Aortic smooth muscle cell (primary cell): ENCODE data around the gene MTHFD2L. TPM values are rescaled to one million over a fixed set of nuclear protein-coding genes. Genes with fewer than 3 reads are reported as not detected.

Source experiments
- total RNA-seq: library from RNA; depleted of rRNA; stranded (reverse); fragments of >200 nt; gene quantifications from 2 replicates; pipeline ENCODE4 v1.2.3, GENCODE V29; 2014

MTHFD2L gene
- total RNA-seq, result 11.9 and 12.4 TPM in 2 replicates

DNA sequence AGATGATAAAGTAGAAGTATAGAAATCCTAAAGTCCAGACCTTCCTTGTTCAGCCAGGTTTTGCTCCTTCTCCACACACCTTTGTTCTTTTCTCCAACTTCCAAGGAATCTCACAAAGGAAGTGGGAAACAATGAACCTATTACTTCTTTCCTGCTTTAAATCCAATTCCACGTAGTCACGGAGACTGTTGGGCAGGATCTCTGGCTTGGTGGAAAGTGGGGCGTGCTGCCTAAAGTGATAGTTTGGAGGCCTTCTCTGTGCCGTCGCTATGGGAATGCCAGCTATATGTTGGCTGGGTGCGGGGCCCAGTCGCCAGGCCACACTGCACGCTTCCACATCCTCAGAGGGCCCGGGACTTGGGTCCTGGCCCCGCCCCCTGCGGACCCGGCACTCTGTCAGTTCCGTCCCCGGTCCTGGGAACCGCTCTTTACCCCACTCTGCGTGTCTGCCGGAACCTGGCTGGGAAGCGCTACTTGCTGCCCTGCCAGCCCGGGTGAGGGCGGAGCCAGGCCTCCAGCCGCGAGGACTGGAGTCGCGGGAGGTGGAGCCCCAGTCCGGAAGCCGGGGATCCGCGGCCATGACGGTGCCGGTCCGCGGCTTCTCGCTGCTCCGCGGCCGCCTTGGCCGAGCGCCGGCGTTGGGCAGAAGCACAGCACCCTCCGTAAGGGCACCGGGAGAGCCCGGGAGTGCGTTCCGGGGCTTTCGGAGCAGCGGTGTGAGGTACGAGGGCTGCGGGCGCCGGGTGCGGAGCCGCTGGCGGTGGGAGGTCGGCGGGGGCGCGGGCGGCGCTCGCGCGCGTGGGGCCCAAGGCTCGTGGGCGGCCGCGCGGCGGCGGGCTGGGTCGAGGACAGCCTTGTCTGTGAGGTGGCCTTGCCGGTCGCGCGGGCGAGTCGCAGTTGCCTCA, at the start of gene MTHFD2L:
Gene MTHFD2L (plus strand): TSS at position 558 of the 905 bp plus-strand sequence. CDS start 21 bp downstream, at position 579.

DNA sequence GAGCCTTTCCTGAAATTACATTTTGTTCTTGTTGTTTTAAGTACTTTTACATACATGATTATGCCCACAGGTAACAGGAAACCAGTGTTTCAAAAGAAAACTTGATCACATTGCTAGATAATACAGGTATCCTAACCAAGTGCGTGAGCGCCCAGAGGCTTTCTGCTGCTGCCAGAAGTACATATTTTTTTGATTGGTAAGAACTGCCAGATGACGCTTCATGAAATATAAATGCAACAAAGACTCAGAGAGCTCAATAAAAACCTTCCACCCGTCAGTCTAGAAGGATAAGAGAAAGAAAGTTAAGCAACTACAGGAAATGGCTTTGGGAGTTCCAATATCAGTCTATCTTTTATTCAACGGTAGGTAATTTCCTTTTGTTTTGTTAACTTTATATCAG, 150.3 kb downstream of the MTHFD2L start, which contains the start of gene EPGN:
Gene EPGN (plus strand): TSS at position 256 of the 400 bp plus-strand sequence. CDS start 64 bp downstream, at position 320.

Other genes with a start within 250 kb of the MTHFD2L start
- not detected in 2 replicates for gene PF4, start 176.1 kb upstream of the MTHFD2L start, total RNA-seq
- not detected in 2 replicates for gene PPBP, start 169.9 kb upstream of the MTHFD2L start, total RNA-seq
- gene CXCL5, start 159.4 kb upstream of the MTHFD2L start, total RNA-seq, result not detected in 2 replicates
- gene CXCL3, start 119.4 kb upstream of the MTHFD2L start, total RNA-seq, result 0.26 TPM in 1 of 2 replicates, not detected in the other
- 0.26 and 0.62 TPM in 2 replicates for gene CXCL2, start 58.9 kb upstream of the MTHFD2L start, total RNA-seq
- 5.0 and 7.7 TPM in 2 replicates for gene EPGN, start 150.4 kb downstream of the MTHFD2L start, total RNA-seq
- gene EREG, start 207.0 kb downstream of the MTHFD2L start, total RNA-seq, result under 0.01 and 0.13 TPM in 2 replicates